ENCODE results near the gene SYNGR2.

The SYNGR2 gene

DNA sequence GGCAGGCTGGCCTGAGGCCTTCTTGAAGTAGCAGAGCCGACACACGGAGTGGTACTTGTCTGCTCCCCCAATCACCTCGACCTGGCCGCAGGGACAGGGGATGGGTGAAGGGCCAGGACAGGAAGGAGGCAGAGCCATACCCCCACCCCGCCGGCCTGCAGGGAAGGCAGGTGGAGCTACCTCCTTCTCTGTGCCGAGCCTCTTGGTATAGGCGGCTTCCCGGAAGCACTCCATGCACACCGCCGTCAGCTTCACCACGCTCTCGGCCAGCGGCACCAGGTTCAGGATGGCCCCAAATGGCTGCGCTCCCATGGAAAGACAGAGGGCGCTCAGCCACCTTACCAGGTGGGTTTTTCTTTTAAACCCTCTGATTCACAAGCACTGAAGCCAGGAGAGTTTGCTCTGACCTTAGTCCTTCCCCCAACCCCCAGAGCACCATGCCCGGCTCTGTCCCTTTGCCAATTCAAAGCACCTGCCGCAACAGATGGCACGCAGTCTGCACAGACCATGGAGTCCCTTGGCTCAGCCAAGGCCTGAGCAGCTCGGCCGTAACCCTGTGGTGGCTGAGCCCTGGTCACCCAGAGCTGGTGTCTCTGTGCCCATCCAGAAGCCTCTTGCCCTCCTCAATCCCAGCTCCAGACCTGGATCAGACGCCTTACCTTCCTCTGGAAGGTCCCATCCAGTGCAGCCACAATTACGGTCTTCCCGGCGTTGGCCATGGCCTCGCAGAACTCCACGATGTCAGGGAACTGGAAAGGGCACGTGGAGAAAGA lies 6.7 kb downstream of the SYNGR2 start:
- TF ChIP-seq TAF1 (IDR thresholded peaks at IDR 0.05; ENCODE audit: borderline replicate concordance, insufficient read depth, low read length) (no peak), POLR2AphosphoS5 (IDR thresholded peaks at IDR 0.05; ENCODE audit: low read depth, low read length) (peak; percentile 15; the same call in 1 of the 2 replicates)

DNA sequence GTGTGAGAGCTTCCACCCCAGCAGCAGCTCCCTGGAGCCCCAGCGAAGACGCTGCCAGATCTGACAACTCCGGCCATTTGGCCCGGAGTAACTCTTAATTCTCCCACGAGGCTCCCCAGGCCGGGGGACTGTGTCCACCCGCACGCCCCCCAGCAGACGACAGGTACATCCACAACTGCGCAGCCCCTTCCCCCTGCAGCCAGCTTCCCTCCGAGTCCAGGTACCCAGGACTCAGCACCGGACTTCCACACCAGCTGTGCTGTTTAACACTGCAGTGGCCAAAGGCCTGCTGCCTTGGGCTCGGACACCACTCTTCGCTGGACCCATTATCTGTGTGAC lies 7.2 kb downstream of the SYNGR2 start:
- no peak for TF ChIP-seq POLR2AphosphoS5 (IDR thresholded peaks at IDR 0.05; ENCODE audit: low read depth, low read length)
- no peak for TF ChIP-seq TAF1 (IDR thresholded peaks at IDR 0.05; ENCODE audit: borderline replicate concordance, insufficient read depth, low read length)
- TF ChIP-seq SIN3A (IDR thresholded peaks at IDR 0.05; ENCODE audit: borderline replicate concordance, insufficient read depth, low read length), result no peak
- TF ChIP-seq FOXP2 (optimal IDR thresholded peaks at IDR 0.05; ENCODE audit: borderline replicate concordance, extremely low read depth, extremely low read length, insufficient read depth), result no peak
- TF ChIP-seq, protein P1, sequence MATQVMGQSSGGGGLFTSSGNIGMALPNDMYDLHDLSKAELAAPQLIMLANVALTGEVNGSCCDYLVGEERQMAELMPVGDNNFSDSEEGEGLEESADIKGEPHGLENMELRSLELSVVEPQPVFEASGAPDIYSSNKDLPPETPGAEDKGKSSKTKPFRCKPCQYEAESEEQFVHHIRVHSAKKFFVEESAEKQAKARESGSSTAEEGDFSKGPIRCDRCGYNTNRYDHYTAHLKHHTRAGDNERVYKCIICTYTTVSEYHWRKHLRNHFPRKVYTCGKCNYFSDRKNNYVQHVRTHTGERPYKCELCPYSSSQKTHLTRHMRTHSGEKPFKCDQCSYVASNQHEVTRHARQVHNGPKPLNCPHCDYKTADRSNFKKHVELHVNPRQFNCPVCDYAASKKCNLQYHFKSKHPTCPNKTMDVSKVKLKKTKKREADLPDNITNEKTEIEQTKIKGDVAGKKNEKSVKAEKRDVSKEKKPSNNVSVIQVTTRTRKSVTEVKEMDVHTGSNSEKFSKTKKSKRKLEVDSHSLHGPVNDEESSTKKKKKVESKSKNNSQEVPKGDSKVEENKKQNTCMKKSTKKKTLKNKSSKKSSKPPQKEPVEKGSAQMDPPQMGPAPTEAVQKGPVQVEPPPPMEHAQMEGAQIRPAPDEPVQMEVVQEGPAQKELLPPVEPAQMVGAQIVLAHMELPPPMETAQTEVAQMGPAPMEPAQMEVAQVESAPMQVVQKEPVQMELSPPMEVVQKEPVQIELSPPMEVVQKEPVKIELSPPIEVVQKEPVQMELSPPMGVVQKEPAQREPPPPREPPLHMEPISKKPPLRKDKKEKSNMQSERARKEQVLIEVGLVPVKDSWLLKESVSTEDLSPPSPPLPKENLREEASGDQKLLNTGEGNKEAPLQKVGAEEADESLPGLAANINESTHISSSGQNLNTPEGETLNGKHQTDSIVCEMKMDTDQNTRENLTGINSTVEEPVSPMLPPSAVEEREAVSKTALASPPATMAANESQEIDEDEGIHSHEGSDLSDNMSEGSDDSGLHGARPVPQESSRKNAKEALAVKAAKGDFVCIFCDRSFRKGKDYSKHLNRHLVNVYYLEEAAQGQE (IDR thresholded peaks at IDR 0.05; ENCODE audit: insufficient read depth in 1 of 2, low read depth in 2 of 2, low read length in 2 of 2), result no peak

DNA sequence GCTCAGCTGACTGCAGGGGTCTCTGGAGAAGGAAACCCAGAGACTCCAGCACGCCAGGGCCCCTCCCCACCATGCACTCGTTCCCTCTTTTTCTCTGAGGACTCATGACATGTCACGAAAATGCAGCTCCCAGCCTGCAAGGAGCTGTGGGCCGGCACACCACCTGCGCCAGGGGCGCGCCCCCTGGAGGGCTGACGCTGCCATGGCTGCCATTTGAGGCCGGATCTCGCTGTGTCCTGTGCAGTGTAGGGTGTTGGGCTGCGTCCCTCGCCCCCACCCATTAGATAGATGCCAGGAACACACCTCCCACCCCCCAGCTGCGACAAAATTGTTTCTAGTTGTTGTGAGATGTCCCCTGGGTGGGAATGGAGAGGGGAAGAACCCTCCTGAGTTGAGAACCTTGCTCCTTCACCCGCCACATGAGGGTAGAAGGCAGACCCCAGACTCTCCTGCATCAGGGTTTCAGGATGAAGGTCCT lies 8.2 kb downstream of the SYNGR2 start:
- TF ChIP-seq FOXP2 (optimal IDR thresholded peaks at IDR 0.05; ENCODE audit: borderline replicate concordance, extremely low read depth, extremely low read length, insufficient read depth) (peak; percentile 73), SIN3A (IDR thresholded peaks at IDR 0.05; ENCODE audit: borderline replicate concordance, insufficient read depth, low read length) (no peak), POLR2AphosphoS5 (IDR thresholded peaks at IDR 0.05; ENCODE audit: low read depth, low read length) (no peak)
- TF ChIP-seq, protein P1 (IDR thresholded peaks at IDR 0.05; ENCODE audit: insufficient read depth in 1 of 2, low read depth in 2 of 2, low read length in 2 of 2), result no peak

DNA sequence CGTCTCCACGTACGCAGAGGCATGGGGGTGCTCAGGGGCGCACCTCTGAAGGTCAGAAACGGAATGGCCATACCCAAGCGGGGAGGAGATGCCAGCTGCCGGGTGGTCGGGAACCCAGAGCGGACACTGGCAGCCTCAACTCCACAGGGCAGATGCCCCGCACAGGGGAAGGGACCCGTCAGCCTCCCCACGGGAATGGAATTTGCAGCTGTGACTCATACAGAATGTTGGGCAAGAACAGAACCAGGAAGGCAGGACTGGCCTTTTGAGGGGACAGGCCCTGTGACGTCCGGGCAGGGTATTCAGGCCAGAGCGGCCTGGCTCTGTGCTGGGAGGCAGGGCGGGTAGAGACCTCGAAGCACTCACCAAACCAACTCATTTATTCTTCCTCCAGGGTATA lies 11.0 kb downstream of the SYNGR2 start:
- TF ChIP-seq FOXP2 (optimal IDR thresholded peaks at IDR 0.05; ENCODE audit: borderline replicate concordance, extremely low read depth, extremely low read length, insufficient read depth) (no peak), POLR2AphosphoS5 (IDR thresholded peaks at IDR 0.05; ENCODE audit: low read depth, low read length) (no peak), TAF1 (IDR thresholded peaks at IDR 0.05; ENCODE audit: borderline replicate concordance, insufficient read depth, low read length) (no peak), SIN3A (IDR thresholded peaks at IDR 0.05; ENCODE audit: borderline replicate concordance, insufficient read depth, low read length) (no peak)
- TF ChIP-seq, protein P1 (IDR thresholded peaks at IDR 0.05; ENCODE audit: insufficient read depth in 1 of 2, low read depth in 2 of 2, low read length in 2 of 2), result no peak

DNA sequence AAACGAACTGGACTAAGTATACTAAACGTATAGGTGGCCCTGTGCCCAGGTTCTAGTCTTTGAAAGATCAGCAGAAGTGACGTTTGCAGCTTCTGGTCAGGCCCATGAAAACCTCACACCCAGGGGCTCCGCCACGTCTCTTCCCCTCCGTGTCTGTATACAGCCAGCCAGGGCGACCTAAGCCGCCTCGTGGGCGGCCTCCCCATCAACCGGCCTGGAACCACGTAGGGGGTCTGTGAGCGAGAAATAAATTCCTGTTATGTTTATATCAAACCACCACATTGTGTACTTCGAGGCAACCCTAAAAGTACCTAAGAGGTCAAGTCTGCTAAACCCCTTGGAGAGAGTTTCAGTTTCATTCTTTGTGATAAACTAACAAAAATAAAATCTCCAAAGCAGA lies 11.7 kb downstream of the SYNGR2 start:
- TF ChIP-seq, protein P1 (IDR thresholded peaks at IDR 0.05; ENCODE audit: insufficient read depth in 1 of 2, low read depth in 2 of 2, low read length in 2 of 2), result no peak
- TF ChIP-seq TAF1 (IDR thresholded peaks at IDR 0.05; ENCODE audit: borderline replicate concordance, insufficient read depth, low read length) (no peak), FOXP2 (optimal IDR thresholded peaks at IDR 0.05; ENCODE audit: borderline replicate concordance, extremely low read depth, extremely low read length, insufficient read depth) (no peak), POLR2AphosphoS5 (IDR thresholded peaks at IDR 0.05; ENCODE audit: low read depth, low read length) (no peak), SIN3A (IDR thresholded peaks at IDR 0.05; ENCODE audit: borderline replicate concordance, insufficient read depth, low read length) (no peak)
